Nephron progenitor cell (in vitro differentiated cells): Measurements from ENCODE around the gene RPRM.

Experiments
- DNase-seq: peaks from one replicate; pipeline ENCODE4 v3.0.0; 2021
- H3K27ac Mint-ChIP-seq: 2 replicates; pipeline ENCODE4 v1.8.0; 2021; ENCODE audit warnings: mild to moderate bottlenecking, moderate library complexity, mixed read lengths
- H3K27me3 Mint-ChIP-seq: 2 replicates; pipeline ENCODE4 v1.8.0; 2021; ENCODE audit warnings: mild to moderate bottlenecking, low read depth, mixed read lengths; ENCODE audit not compliant: poor library complexity
- H3K36me3 Mint-ChIP-seq: 2 replicates; pipeline ENCODE4 v1.8.0; 2021; ENCODE audit warnings: low read depth, mixed read lengths
- H3K4me1 Mint-ChIP-seq: 2 replicates; pipeline ENCODE4 v1.8.0; 2021; ENCODE audit warnings: mixed read lengths
- H3K4me3 Mint-ChIP-seq: 2 replicates; pipeline ENCODE4 v1.8.0; 2021; ENCODE audit warnings: mild to moderate bottlenecking, moderate library complexity, mixed read lengths
- H3K9me3 Mint-ChIP-seq: 2 replicates; pipeline ENCODE4 v1.8.0; 2021; ENCODE audit warnings: mild to moderate bottlenecking, moderate library complexity, mixed read lengths
- TF ChIP-seq, protein P1 (sequence below): fragments of 200-600 bp; sonication (generic); IDR thresholded peaks from 2 replicates; pipeline ENCODE4 v1.5.0; 2021; ENCODE audit warnings: antibody characterized with exemption

The RPRM gene

DNA sequence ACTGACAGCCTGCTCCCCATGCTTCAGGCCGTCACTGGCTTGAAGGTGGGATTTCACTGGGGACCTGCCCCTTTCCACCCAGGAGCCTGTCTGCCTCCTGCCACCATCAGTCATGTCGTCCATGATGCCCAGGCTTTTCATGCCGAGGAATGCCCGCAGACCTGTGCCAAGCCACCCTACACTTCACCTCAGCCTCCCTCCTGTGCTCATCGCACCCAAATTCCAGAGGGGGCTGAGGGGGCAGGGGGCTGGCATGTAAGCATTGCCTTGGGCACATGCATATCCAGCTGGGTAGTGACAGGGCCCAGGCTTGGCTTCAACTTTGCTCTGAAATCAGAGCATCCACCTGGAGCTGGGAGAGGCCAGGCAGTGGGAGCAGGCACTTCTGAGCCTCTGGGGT is 20.9 kb upstream of the RPRM start:
- Mint-ChIP-seq H3K4me3 (no peak overlapping the region), H3K4me1 (peaks cover 7% of the 10 kb centered on the region), H3K27ac (no peak overlapping the region), H3K27me3 (no peaks in the 10 kb centered on the region), H3K36me3 (no peaks in the 10 kb centered on the region), H3K9me3 (peaks cover 4% of the 10 kb centered on the region)
- DNase-seq = no peak
- TF ChIP-seq, protein P1, sequence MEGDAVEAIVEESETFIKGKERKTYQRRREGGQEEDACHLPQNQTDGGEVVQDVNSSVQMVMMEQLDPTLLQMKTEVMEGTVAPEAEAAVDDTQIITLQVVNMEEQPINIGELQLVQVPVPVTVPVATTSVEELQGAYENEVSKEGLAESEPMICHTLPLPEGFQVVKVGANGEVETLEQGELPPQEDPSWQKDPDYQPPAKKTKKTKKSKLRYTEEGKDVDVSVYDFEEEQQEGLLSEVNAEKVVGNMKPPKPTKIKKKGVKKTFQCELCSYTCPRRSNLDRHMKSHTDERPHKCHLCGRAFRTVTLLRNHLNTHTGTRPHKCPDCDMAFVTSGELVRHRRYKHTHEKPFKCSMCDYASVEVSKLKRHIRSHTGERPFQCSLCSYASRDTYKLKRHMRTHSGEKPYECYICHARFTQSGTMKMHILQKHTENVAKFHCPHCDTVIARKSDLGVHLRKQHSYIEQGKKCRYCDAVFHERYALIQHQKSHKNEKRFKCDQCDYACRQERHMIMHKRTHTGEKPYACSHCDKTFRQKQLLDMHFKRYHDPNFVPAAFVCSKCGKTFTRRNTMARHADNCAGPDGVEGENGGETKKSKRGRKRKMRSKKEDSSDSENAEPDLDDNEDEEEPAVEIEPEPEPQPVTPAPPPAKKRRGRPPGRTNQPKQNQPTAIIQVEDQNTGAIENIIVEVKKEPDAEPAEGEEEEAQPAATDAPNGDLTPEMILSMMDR = no peak

GRCh38 chr2:153497938-153498629 is 19.5 kb upstream of the RPRM start:
- no peak for DNase-seq
- no peaks in the 10 kb centered on the region for H3K9me3 Mint-ChIP-seq
- H3K27me3 Mint-ChIP-seq = no peaks in the 10 kb centered on the region
- no peaks in the 10 kb centered on the region for H3K36me3 Mint-ChIP-seq
- H3K4me1 Mint-ChIP-seq = peaks cover 7% of the 10 kb centered on the region
- H3K4me3 Mint-ChIP-seq = no peak overlapping the region
- TF ChIP-seq, protein P1 = no peak
- no peak overlapping the region for H3K27ac Mint-ChIP-seq

DNA sequence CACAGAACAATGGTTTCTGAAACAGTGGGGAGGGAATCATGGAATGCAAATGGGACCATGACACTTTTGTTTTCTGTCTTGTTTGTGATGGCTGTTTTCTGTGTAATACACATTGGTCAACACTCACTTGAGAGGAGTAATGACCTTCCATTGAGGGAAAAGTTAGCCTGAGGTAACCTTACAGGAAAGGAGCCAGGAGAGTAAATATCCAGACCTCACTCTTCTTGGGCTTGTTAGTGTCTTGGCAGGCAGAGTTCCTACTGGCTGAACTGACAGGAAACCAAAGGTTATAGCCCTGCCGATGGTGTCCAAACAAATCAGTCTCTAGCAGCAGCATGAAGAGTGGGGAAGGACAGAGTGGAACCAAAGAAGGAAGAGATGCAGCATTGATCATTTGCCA is 17.2 kb upstream of the RPRM start:
- H3K9me3 Mint-ChIP-seq = no peaks in the 10 kb centered on the region

DNA sequence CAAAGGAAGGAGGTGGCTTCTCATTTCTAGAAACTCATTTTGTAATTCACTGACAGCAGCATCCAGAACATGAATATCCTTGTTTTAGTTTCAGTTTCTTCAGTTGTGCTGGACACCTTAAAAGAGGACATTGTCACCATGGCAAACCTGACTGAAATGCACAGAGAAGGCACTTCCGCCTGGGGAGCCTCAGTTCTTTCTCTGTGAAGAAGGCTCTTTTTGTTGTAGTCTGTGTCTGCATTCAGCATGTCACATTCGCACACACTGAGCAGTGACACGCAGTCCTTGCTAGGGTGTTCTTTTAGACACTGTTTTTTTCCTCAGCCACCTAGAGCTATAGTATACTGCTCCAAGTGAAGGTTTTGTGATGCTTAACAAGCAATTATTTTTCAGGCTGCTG is 9.5 kb upstream of the RPRM start:
- no peak for DNase-seq
- Mint-ChIP-seq H3K4me1 (peaks cover 27% of the 10 kb centered on the region), H3K27ac (no peak overlapping the region), H3K4me3 (no peak overlapping the region), H3K9me3 (no peaks in the 10 kb centered on the region), H3K27me3 (no peaks in the 10 kb centered on the region), H3K36me3 (no peaks in the 10 kb centered on the region)
- TF ChIP-seq, protein P1 = no peak

More for the DNA sequence above, 17.2 kb upstream of the RPRM start:
- Mint-ChIP-seq H3K27ac (peak overlapping the region; percentile 87), H3K27me3 (no peaks in the 10 kb centered on the region), H3K4me3 (no peak overlapping the region), H3K4me1 (peaks cover 7% of the 10 kb centered on the region), H3K36me3 (no peaks in the 10 kb centered on the region)
- no peak for DNase-seq
- TF ChIP-seq, protein P1 = no peak

- TF ChIP-seq, protein P1 = no peak
- Mint-ChIP-seq H3K27ac (no peak overlapping the region), H3K4me3 (no peak overlapping the region), H3K9me3 (no peaks in the 10 kb centered on the region), H3K27me3 (no peaks in the 10 kb centered on the region), H3K4me1 (peaks cover 27% of the 10 kb centered on the region), H3K36me3 (no peaks in the 10 kb centered on the region)
- DNase-seq = no peak
These were observed 8.9 kb upstream of the RPRM start for GRCh38 chr2:153487448-153487847.

DNA sequence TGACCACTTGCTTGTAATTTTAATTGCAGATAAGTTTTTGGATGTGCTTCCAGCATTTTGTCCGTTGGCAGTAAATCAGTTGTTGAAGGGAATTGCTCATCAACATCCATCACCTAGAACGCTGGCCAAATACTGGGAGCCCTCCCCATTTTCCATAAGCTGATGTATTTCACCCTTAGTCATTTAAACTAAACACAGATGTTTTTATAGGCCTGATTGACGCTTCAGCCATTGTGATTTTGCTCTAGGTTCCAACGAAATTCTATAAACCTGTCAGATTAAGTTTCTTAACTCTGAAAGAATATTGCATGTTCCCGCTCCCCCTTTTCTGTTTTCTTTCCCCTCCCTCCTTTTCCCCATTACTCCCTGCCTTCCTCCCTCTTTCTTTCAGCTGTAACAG is 1.0 kb upstream of the RPRM start:
- TF ChIP-seq, protein P1 = no peak
- DNase-seq = no peak
- H3K4me1 Mint-ChIP-seq = peaks cover 72% of the 10 kb centered on the region
- H3K4me3 Mint-ChIP-seq = peak overlapping the region; percentile 81
- no peaks in the 10 kb centered on the region for H3K36me3 Mint-ChIP-seq
- H3K27ac Mint-ChIP-seq = no peak overlapping the region
- H3K9me3 Mint-ChIP-seq = no peaks in the 10 kb centered on the region
- H3K27me3 Mint-ChIP-seq = peaks cover 13% of the 10 kb centered on the region
